ENCODE measurements around the gene CHMP2A. TPM values are rescaled to one million over a fixed set of nuclear protein-coding genes. Genes with fewer than 3 reads are reported as not detected.

CHMP2A gene
- total and polyA plus RNA-seq, 2 experiments from 2014 or later, result 92.2 to 145 TPM

GRCh38 chr19:58535857-58536256, 19.0 kb downstream of the CHMP2A start (continued):
- TF ChIP-seq POLR2AphosphoS5 (IDR thresholded peaks at IDR 0.05; ENCODE audit: low read depth), result no peak
- no peak for TF ChIP-seq ZNF462 (CRISPR knock-in tag; IDR thresholded peaks at IDR 0.05)
- TF ChIP-seq, protein P1, sequence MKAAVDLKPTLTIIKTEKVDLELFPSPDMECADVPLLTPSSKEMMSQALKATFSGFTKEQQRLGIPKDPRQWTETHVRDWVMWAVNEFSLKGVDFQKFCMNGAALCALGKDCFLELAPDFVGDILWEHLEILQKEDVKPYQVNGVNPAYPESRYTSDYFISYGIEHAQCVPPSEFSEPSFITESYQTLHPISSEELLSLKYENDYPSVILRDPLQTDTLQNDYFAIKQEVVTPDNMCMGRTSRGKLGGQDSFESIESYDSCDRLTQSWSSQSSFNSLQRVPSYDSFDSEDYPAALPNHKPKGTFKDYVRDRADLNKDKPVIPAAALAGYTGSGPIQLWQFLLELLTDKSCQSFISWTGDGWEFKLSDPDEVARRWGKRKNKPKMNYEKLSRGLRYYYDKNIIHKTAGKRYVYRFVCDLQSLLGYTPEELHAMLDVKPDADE (IDR thresholded peaks at IDR 0.05), result no peak

DNA sequence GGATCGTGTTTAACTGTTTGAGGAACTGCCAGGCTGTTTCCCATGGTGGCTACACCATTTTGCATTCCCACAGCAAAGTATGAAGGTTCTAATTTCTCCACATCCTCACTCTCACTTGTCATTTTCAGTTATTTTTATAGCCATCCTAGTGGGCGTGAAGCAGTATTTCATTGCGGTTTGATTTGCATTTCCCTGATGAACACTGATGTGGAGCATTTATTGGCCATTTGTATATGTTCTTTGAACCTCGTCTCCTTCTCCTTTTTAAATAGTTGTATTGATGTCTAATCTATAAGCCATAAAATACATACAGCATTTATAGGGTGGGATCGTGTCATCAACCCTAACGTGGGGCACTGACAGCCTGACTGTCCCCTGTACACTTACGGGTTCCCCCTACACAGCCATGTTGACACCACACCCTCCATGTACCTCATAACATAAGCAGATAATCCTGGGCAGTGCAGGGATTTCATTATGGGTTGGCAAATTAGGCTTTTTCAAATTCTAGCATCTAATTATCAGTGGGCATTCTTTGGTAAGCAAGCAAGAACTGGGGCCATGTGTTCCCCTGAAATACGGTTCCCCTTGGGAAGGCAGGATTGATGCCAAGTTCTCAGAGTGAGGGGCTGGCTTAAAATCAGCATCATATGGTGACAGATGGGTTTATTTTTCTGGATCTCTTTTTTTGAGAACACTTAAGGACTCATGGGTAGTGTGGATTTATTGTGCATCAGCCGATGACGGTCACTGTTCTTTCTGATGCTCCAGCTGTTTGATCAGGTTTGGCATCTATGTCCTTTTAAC, 23.7 kb downstream of the CHMP2A start:
- H3K27ac Mint-ChIP-seq, result no peak overlapping the region
- ATAC-seq (no peak), DNase-seq (ENCODE audit: low spot score) (no peak)
- Histone ChIP-seq H3K27me3 (ENCODE audit: insufficient read depth) (no peaks in the 10 kb centered on the region; the same call in 1 of the 2 replicates), H3K4me3 (no peak overlapping the region), H3K9me2 (ENCODE audit: insufficient read depth) (no peaks in the 10 kb centered on the region), H3K79me2 (replicated peaks; ENCODE audit: insufficient read depth) (no peaks in the 10 kb centered on the region), H3K4me2 (no peak overlapping the region), H3K27ac (ENCODE audit: low read depth) (no peak overlapping the region), H3K4me1 (ENCODE audit: insufficient read depth) (no peaks in the 10 kb centered on the region; the same call in 1 of the 2 replicates), H2AFZ (no peak overlapping the region), H4K20me1 (replicated peaks; ENCODE audit: insufficient read depth) (no peaks in the 10 kb centered on the region), H3K36me3 (ENCODE audit: insufficient read depth) (no peaks in the 10 kb centered on the region), H3F3A (replicated peaks; ENCODE audit: low read depth) (no peaks in the 10 kb centered on the region)
- no peak overlapping the region for H3K4me3 Mint-ChIP-seq
- H3K4me1 Mint-ChIP-seq, result peaks cover 8% of the 10 kb centered on the region; the same call in 2 of the 3 replicates
- no peaks in the 10 kb centered on the region for H3K36me3 Mint-ChIP-seq (ENCODE audit: low read depth)
- no peaks in the 10 kb centered on the region for H3K9me3 Mint-ChIP-seq
- H3K27me3 Mint-ChIP-seq (ENCODE audit: insufficient read depth, low read depth, poor library complexity), result peaks cover 8% of the 10 kb centered on the region
- no peak for TF ChIP-seq JUNB (IDR thresholded peaks at IDR 0.05; ENCODE audit: unreplicated experiment)
- TF ChIP-seq, protein P2, sequence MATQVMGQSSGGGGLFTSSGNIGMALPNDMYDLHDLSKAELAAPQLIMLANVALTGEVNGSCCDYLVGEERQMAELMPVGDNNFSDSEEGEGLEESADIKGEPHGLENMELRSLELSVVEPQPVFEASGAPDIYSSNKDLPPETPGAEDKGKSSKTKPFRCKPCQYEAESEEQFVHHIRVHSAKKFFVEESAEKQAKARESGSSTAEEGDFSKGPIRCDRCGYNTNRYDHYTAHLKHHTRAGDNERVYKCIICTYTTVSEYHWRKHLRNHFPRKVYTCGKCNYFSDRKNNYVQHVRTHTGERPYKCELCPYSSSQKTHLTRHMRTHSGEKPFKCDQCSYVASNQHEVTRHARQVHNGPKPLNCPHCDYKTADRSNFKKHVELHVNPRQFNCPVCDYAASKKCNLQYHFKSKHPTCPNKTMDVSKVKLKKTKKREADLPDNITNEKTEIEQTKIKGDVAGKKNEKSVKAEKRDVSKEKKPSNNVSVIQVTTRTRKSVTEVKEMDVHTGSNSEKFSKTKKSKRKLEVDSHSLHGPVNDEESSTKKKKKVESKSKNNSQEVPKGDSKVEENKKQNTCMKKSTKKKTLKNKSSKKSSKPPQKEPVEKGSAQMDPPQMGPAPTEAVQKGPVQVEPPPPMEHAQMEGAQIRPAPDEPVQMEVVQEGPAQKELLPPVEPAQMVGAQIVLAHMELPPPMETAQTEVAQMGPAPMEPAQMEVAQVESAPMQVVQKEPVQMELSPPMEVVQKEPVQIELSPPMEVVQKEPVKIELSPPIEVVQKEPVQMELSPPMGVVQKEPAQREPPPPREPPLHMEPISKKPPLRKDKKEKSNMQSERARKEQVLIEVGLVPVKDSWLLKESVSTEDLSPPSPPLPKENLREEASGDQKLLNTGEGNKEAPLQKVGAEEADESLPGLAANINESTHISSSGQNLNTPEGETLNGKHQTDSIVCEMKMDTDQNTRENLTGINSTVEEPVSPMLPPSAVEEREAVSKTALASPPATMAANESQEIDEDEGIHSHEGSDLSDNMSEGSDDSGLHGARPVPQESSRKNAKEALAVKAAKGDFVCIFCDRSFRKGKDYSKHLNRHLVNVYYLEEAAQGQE (IDR thresholded peaks at IDR 0.05; ENCODE audit: unreplicated experiment), result no peak
- no peak for TF ChIP-seq STAT1 (IDR thresholded peaks at IDR 0.05; ENCODE audit: unreplicated experiment)
- TF ChIP-seq, protein P3, sequence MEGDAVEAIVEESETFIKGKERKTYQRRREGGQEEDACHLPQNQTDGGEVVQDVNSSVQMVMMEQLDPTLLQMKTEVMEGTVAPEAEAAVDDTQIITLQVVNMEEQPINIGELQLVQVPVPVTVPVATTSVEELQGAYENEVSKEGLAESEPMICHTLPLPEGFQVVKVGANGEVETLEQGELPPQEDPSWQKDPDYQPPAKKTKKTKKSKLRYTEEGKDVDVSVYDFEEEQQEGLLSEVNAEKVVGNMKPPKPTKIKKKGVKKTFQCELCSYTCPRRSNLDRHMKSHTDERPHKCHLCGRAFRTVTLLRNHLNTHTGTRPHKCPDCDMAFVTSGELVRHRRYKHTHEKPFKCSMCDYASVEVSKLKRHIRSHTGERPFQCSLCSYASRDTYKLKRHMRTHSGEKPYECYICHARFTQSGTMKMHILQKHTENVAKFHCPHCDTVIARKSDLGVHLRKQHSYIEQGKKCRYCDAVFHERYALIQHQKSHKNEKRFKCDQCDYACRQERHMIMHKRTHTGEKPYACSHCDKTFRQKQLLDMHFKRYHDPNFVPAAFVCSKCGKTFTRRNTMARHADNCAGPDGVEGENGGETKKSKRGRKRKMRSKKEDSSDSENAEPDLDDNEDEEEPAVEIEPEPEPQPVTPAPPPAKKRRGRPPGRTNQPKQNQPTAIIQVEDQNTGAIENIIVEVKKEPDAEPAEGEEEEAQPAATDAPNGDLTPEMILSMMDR (conservative IDR thresholded peaks at IDR 0.05; ENCODE audit: low read depth in 2 of 2), result no peak

Data from GM23338 (cell line).